ENCODE measurements around the gene OR10P1.

DNA sequence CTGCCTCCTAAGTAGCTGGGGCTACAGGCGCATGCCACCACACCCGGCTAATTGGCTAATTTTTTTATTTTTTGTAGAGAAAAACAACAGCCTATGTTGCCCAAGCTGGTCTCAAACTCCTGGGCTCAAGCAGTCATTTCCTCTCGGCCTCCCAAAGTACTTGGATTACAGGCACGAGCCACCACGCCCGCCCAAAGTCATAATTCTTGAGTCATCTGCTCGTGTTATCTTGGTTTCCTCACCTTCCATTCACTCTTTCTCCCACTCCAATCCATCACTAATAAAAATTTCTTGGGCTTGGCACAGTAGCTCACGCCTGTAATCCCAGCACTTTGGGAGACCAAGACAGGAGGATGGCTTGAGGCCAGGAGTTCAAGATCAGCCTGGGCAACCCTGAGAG lies 39.0 kb downstream of the OR10P1 start:
- TF ChIP-seq EZH2 (IDR thresholded peaks at IDR 0.05; ENCODE audit: borderline replicate concordance, control insufficient read depth, low read depth, low read length) (no peak), KDM1A (IDR thresholded peaks at IDR 0.05; ENCODE audit: borderline replicate concordance) (no peak), ATF7 (IDR thresholded peaks at IDR 0.05; ENCODE audit: low read depth) (no peak), RAD21 (IDR thresholded peaks at IDR 0.05; ENCODE audit: insufficient read depth, low read depth, low read length) (no peak), IKZF1 (conservative IDR thresholded peaks at IDR 0.05) (no peak), RCOR1 (conservative IDR thresholded peaks at IDR 0.05; ENCODE audit: low read depth, low read length) (no peak), TCF7 (IDR thresholded peaks at IDR 0.05; ENCODE audit: borderline replicate concordance) (no peak), POLR2AphosphoS2 (IDR thresholded peaks at IDR 0.05; ENCODE audit: low read depth, low read length) (no peak), ESRRA (IDR thresholded peaks at IDR 0.05; ENCODE audit: low read length) (no peak), POLR2A (IDR thresholded peaks at IDR 0.05; ENCODE audit: low read depth, low read length) (no peak), YY1 (IDR thresholded peaks at IDR 0.05; ENCODE audit: low read depth, low read length) (no peak), ZNF274 (IDR thresholded peaks at IDR 0.05; ENCODE audit: insufficient read depth, insufficient read length) (no peak)
- TF ChIP-seq, protein P1, sequence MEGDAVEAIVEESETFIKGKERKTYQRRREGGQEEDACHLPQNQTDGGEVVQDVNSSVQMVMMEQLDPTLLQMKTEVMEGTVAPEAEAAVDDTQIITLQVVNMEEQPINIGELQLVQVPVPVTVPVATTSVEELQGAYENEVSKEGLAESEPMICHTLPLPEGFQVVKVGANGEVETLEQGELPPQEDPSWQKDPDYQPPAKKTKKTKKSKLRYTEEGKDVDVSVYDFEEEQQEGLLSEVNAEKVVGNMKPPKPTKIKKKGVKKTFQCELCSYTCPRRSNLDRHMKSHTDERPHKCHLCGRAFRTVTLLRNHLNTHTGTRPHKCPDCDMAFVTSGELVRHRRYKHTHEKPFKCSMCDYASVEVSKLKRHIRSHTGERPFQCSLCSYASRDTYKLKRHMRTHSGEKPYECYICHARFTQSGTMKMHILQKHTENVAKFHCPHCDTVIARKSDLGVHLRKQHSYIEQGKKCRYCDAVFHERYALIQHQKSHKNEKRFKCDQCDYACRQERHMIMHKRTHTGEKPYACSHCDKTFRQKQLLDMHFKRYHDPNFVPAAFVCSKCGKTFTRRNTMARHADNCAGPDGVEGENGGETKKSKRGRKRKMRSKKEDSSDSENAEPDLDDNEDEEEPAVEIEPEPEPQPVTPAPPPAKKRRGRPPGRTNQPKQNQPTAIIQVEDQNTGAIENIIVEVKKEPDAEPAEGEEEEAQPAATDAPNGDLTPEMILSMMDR (IDR thresholded peaks at IDR 0.05 in 2 of 3, conservative IDR thresholded peaks at IDR 0.05 in 1 of 3; ENCODE audit: control insufficient read depth in 2 of 3, extremely low read depth in 1 of 3, insufficient read depth in 1 of 3, low read depth in 3 of 3, low read length in 3 of 3): no peak
- TF ChIP-seq, protein P2, sequence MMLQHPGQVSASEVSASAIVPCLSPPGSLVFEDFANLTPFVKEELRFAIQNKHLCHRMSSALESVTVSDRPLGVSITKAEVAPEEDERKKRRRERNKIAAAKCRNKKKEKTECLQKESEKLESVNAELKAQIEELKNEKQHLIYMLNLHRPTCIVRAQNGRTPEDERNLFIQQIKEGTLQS (IDR thresholded peaks at IDR 0.05; ENCODE audit: borderline replicate concordance, extremely low read depth, low read depth, low read length): no peak

All from GM12878 (cell line).